Right atrium auricular region (tissue), 2 donors: ENCODE measurements around the gene PTPRK. TPM values are rescaled to one million over a fixed set of nuclear protein-coding genes. Genes with fewer than 3 reads are reported as not detected.

Source experiments
- DNase-seq: peaks from one replicate; pipeline ENCODE4 v3.0.0-alpha.2; 2019; ENCODE audit warnings: low spot score
- H3K27ac ChIP-seq, 2 donors: fragments of 200-600 bp; sonication (generic); 1 replicate in 1 of 2; 2 replicates in 1 of 2; pipeline ENCODE4 v1.5.1; 2016 to 2019
- H3K27me3 ChIP-seq, 2 donors: fragments of 200-600 bp; sonication (generic); one replicate each; pipeline versions ENCODE4 v1.5.1 to v1.6.0; 2017 to 2019
- H3K36me3 ChIP-seq: fragments of 200-600 bp; sonication (generic); one replicate; pipeline ENCODE4 v1.5.1; 2016
- H3K4me1 ChIP-seq, 2 donors: fragments of 200-600 bp; sonication (generic); one replicate each; pipeline versions ENCODE4 v1.5.1 to v1.6.0; 2017 to 2019
- H3K4me3 ChIP-seq, 2 donors: fragments of 200-600 bp; sonication (generic); 1 replicate in 1 of 2; 2 replicates in 1 of 2; pipeline ENCODE4 v1.5.1; 2017 to 2019; ENCODE audit warnings: mild to moderate bottlenecking in 1 of 2, moderate library complexity in 1 of 2
- H3K9me3 ChIP-seq, 2 donors: fragments of 200-600 bp; sonication (generic); one replicate each; pipeline ENCODE4 v1.5.1; 2019
- total RNA-seq, 2 donors: library from RNA; depleted of rRNA; stranded (reverse); fragments of >200 nt; gene quantifications; one replicate each; pipeline ENCODE4 v1.1.0, GENCODE V29; 2016
- TF ChIP-seq, protein P1 (sequence below), 2 donors: fragments of 200-600 bp; sonication (generic); IDR thresholded peaks; one replicate each; pipeline ENCODE4 v1.5.1; 2019; ENCODE audit warnings: antibody characterized with exemption in 2 of 2

The PTPRK gene
- total RNA-seq, 2 donors from 2014 or later: 24.5 to 36.4 TPM

GRCh38 chr6:128310451-128310850 lies 209.9 kb downstream of the PTPRK start:
- H3K4me3 ChIP-seq: no peak overlapping the region
- TF ChIP-seq, protein P1, sequence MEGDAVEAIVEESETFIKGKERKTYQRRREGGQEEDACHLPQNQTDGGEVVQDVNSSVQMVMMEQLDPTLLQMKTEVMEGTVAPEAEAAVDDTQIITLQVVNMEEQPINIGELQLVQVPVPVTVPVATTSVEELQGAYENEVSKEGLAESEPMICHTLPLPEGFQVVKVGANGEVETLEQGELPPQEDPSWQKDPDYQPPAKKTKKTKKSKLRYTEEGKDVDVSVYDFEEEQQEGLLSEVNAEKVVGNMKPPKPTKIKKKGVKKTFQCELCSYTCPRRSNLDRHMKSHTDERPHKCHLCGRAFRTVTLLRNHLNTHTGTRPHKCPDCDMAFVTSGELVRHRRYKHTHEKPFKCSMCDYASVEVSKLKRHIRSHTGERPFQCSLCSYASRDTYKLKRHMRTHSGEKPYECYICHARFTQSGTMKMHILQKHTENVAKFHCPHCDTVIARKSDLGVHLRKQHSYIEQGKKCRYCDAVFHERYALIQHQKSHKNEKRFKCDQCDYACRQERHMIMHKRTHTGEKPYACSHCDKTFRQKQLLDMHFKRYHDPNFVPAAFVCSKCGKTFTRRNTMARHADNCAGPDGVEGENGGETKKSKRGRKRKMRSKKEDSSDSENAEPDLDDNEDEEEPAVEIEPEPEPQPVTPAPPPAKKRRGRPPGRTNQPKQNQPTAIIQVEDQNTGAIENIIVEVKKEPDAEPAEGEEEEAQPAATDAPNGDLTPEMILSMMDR (IDR thresholded peaks at IDR 0.05): no peak

DNA sequence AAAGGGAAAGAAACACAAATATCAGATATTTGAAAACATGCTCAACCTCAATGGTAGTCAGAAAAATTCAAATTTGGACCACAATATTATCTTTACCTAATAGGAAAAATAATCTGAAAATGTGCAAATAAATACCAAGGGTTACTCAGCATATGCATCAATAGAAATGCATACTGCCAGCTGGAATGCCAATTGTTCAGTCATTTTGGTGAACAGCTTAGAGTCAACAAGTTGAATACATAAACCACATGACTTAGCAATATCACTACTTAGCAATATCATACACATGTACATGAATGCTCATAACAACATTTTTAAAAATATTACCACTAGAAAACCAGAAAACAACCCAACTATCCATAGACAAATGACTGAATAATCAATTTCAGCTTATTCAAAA lies 212.7 kb downstream of the PTPRK start:
- H3K4me3 ChIP-seq: no peak overlapping the region
- TF ChIP-seq, protein P1 (IDR thresholded peaks at IDR 0.05): no peak
- H3K4me1 ChIP-seq: peaks cover 0 to 3% of the 10 kb centered on the region in 2 donors
- H3K27ac ChIP-seq: no peak overlapping the region
- H3K36me3 ChIP-seq: no peaks in the 10 kb centered on the region
- no peaks in the 10 kb centered on the region for H3K27me3 ChIP-seq
- H3K9me3 ChIP-seq: no peaks in the 10 kb centered on the region
- DNase-seq: no peak

More at GRCh38 chr6:128310451-128310850, 209.9 kb downstream of the PTPRK start:
- DNase-seq: no peak
- Histone ChIP-seq H3K4me1 (peaks cover 0 to 3% of the 10 kb centered on the region in 2 donors), H3K9me3 (no peaks in the 10 kb centered on the region), H3K27me3 (no peaks in the 10 kb centered on the region), H3K36me3 (no peaks in the 10 kb centered on the region), H3K27ac (no peak overlapping the region)

DNA sequence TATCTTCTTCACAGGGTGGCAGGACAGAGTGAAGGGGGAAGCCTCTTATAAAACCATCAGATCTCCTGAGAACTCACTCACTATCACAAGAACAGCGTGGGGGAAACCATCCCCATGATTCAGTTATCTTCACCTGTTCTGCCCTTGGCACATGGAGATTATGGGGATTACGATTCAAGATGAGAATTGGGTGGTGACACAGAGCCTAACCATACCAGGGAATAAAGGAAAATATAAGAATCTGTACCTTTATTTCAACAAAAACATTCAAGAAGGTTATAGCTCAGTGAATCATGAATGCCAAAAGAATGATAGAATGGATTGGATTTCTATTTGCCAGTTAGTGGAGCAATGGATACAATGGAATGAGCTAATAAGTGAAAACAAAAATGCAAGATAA lies 214.4 kb downstream of the PTPRK start:
- DNase-seq: no peak
- Histone ChIP-seq H3K4me1 (no peaks in the 10 kb centered on the region), H3K36me3 (no peaks in the 10 kb centered on the region), H3K27me3 (no peaks in the 10 kb centered on the region), H3K4me3 (no peak overlapping the region), H3K9me3 (no peaks in the 10 kb centered on the region), H3K27ac (no peak overlapping the region)
- TF ChIP-seq, protein P1 (IDR thresholded peaks at IDR 0.05): no peak

DNA sequence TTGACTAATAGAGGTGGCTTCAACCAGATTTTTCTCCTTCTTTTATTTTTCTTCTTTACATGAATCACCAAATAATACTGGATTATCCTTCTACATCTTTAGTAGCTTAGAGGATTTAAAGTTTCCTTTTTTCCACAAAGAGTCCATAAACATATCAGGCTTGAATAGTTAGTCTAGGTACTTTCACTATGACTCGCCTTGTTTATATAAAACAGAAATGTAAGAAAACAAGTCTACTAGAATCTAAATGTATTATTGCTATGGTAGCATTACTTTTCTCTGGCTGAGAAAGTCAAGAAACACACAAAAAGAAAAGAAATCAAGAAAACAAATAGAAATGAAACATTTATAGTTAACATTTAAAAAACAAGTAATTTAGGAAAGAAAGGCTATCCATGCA lies 215.2 kb downstream of the PTPRK start:
- no peak for DNase-seq
- no peak overlapping the region for H3K27ac ChIP-seq
- H3K4me1 ChIP-seq: no peaks in the 10 kb centered on the region
- TF ChIP-seq, protein P1 (IDR thresholded peaks at IDR 0.05): no peak
- H3K36me3 ChIP-seq: no peaks in the 10 kb centered on the region
- H3K27me3 ChIP-seq: no peaks in the 10 kb centered on the region
- H3K9me3 ChIP-seq: no peaks in the 10 kb centered on the region
- H3K4me3 ChIP-seq: no peak overlapping the region

GRCh38 chr6:128303870-128304269 lies 216.5 kb downstream of the PTPRK start:
- Histone ChIP-seq H3K9me3 (no peaks in the 10 kb centered on the region), H3K4me1 (no peaks in the 10 kb centered on the region), H3K36me3 (no peaks in the 10 kb centered on the region), H3K27ac (no peak overlapping the region), H3K27me3 (no peaks in the 10 kb centered on the region), H3K4me3 (no peak overlapping the region)
- TF ChIP-seq, protein P1 (IDR thresholded peaks at IDR 0.05): no peak
- no peak for DNase-seq

GRCh38 chr6:128302942-128303341 lies 217.5 kb downstream of the PTPRK start:
- TF ChIP-seq, protein P1 (IDR thresholded peaks at IDR 0.05): no peak

More at GRCh38 chr6:128302942-128303341, 217.5 kb downstream of the PTPRK start:
- Histone ChIP-seq H3K4me3 (no peak overlapping the region), H3K9me3 (no peaks in the 10 kb centered on the region), H3K36me3 (no peaks in the 10 kb centered on the region), H3K4me1 (no peaks in the 10 kb centered on the region), H3K27me3 (no peaks in the 10 kb centered on the region), H3K27ac (no peak overlapping the region)
- no peak for DNase-seq
